Measurements from ENCODE around the gene ZNF394.

Gene ZNF394

GRCh38 chr7:99447943-99448342, 52.1 kb downstream of the ZNF394 start:
- DNase-seq, result peak; percentile 22

GRCh38 chr7:99446096-99446495, 54.0 kb downstream of the ZNF394 start:
- no peak for DNase-seq

Measured in CD4-positive, alpha-beta T cell treated with Interleukin-21 for 1 hour (primary cell).